ENCODE results near the gene RNF115. TPM values are rescaled to one million over a fixed set of nuclear protein-coding genes. Genes with fewer than 3 reads are reported as not detected.

The RNF115 gene
- total RNA-seq, 1 experiment from 2014 or later, result 11.0 TPM

GRCh38 chr1:145730900-145731299 is 93.0 kb downstream of the RNF115 start:
- Histone ChIP-seq H3K4ac (ENCODE audit: low read depth, low read length) (no peak overlapping the region), H3K4me2 (ENCODE audit: insufficient read depth, insufficient read length, low read length) (no peak overlapping the region), H3K56ac (ENCODE audit: insufficient read length, low read depth, low read length) (no peak overlapping the region), H2BK20ac (ENCODE audit: low read depth, low read length, poor library complexity, severe bottlenecking) (no peak overlapping the region), H4K91ac (ENCODE audit: insufficient read length, low read depth, low read length) (no peak overlapping the region), H3K4me1 (ENCODE audit: insufficient read depth, low read length) (no peaks in the 10 kb centered on the region; the same call in 1 of the 2 replicates), H3T11ph (ENCODE audit: low read length) (no peak overlapping the region), H3K23me2 (ENCODE audit: insufficient read length, low read depth, low read length, poor library complexity, severe bottlenecking) (no peaks in the 10 kb centered on the region), H4K8ac (replicated peaks; ENCODE audit: insufficient read length, low read depth, low read length) (no peak overlapping the region), H2AK5ac (ENCODE audit: insufficient read length, low read length) (no peak overlapping the region), H2BK5ac (ENCODE audit: insufficient read length, low read length) (no peak overlapping the region), H2AFZ (ENCODE audit: low read length) (no peak overlapping the region), H2BK15ac (ENCODE audit: low read depth, low read length) (no peak overlapping the region), H2BK120ac (ENCODE audit: low read depth, low read length, poor library complexity, severe bottlenecking) (no peak overlapping the region), H4K20me1 (ENCODE audit: control insufficient read depth, insufficient read depth, insufficient read length) (no peaks in the 10 kb centered on the region), H3K9me3 (ENCODE audit: control insufficient read depth, low read depth, low read length) (no peaks in the 10 kb centered on the region), H3K79me1 (ENCODE audit: insufficient read depth, low read depth, low read length, poor library complexity, severe bottlenecking) (no peaks in the 10 kb centered on the region), H3K18ac (ENCODE audit: insufficient read length, low read depth, low read length) (no peak overlapping the region), H3K23ac (ENCODE audit: insufficient read length, low read depth, low read length) (no peak overlapping the region), H2BK12ac (ENCODE audit: insufficient read length, low read depth, low read length) (no peak overlapping the region), H3K27me3 (ENCODE audit: insufficient read depth, low read length) (no peaks in the 10 kb centered on the region), H3K9ac (ENCODE audit: extremely low read depth, insufficient read length, low read length) (no peak overlapping the region), H4K5ac (ENCODE audit: insufficient read length, low read depth, low read length) (no peak overlapping the region), H3K14ac (ENCODE audit: insufficient read depth, low read length) (no peak overlapping the region), H3K27ac (ENCODE audit: insufficient read length, low read depth, low read length) (no peak overlapping the region), H3K79me2 (ENCODE audit: insufficient read depth, low read length) (no peaks in the 10 kb centered on the region)
- no CpG with 5 or more reads among the region's 3 CpGs for WGBS (ENCODE audit: extremely low coverage, insufficient read length, low lambda C conversion rate)
- H3K27ac Mint-ChIP-seq, result no peak overlapping the region
- no peaks in the 10 kb centered on the region for H3K36me3 Mint-ChIP-seq (ENCODE audit: insufficient read depth in 1 of 3, low read depth in 3 of 3)
- peaks cover 15 to 20% of the 10 kb centered on the region in 2 experiments for H3K4me1 Mint-ChIP-seq
- no peaks in the 10 kb centered on the region for H3K9me3 Mint-ChIP-seq
- TF ChIP-seq, protein P1, sequence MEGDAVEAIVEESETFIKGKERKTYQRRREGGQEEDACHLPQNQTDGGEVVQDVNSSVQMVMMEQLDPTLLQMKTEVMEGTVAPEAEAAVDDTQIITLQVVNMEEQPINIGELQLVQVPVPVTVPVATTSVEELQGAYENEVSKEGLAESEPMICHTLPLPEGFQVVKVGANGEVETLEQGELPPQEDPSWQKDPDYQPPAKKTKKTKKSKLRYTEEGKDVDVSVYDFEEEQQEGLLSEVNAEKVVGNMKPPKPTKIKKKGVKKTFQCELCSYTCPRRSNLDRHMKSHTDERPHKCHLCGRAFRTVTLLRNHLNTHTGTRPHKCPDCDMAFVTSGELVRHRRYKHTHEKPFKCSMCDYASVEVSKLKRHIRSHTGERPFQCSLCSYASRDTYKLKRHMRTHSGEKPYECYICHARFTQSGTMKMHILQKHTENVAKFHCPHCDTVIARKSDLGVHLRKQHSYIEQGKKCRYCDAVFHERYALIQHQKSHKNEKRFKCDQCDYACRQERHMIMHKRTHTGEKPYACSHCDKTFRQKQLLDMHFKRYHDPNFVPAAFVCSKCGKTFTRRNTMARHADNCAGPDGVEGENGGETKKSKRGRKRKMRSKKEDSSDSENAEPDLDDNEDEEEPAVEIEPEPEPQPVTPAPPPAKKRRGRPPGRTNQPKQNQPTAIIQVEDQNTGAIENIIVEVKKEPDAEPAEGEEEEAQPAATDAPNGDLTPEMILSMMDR (conservative IDR thresholded peaks at IDR 0.05), result peak; percentile 39; the same call in 2 of the 3 replicates
- H3K4me3 Mint-ChIP-seq, result no peak overlapping the region; a peak in 1 of 5 replicates
- H3K27me3 Mint-ChIP-seq (ENCODE audit: low read depth), result no peaks in the 10 kb centered on the region; the same call in 1 of the 2 replicates
- DNase-seq, result no peak
